Adrenal gland (tissue), 12 donors: Measurements from ENCODE around the gene RNF20. TPM values are rescaled to one million over a fixed set of nuclear protein-coding genes. Genes with fewer than 3 reads are reported as not detected.

Source experiments
- DNase-seq, 7 donors: peaks; one replicate each; pipeline ENCODE4 v3.0.0-alpha.2; 2019 to 2020
- H3K27ac ChIP-seq, 5 donors: fragments of 200-600 bp; sonication (generic) in 4 of 5; 1 replicate in 3 of 5; 2 replicates in 2 of 5; pipeline versions ENCODE4 v1.5.1 to v1.8.0; 2016 to 2020; ENCODE audit warnings: mild to moderate bottlenecking in 1 of 5
- H3K27me3 ChIP-seq: fragments of 200-600 bp; 2 replicates; pipeline ENCODE4 v1.8.0; 2021
- H3K36me3 ChIP-seq, 2 donors: fragments of 200-600 bp; replicated peaks in 1 of 2; 1 replicate in 1 of 2; 2 replicates in 1 of 2; pipeline versions ENCODE4 v1.5.1 to v1.8.0; 2018 to 2022
- H3K4me1 ChIP-seq, 2 donors: fragments of 200-600 bp; replicated peaks in 1 of 2; 1 replicate in 1 of 2; 2 replicates in 1 of 2; pipeline versions ENCODE4 v1.5.1 to v1.8.0; 2018 to 2021
- H3K4me3 ChIP-seq, 4 donors: fragments of 200-600 bp; sonication (generic) in 3 of 4; one replicate each; pipeline ENCODE4 v1.5.1; 2016 to 2018
- H3K9me3 ChIP-seq, 3 donors: fragments of 200-600 bp; sonication (generic) in 1 of 3; replicated peaks in 1 of 3; 1 replicate in 2 of 3; 2 replicates in 1 of 3; pipeline versions ENCODE4 v1.5.1 to v1.8.0; 2016 to 2021
- POLR2A ChIP-seq, 2 donors: fragments of 450-650 bp; IDR thresholded peaks; one replicate each; pipeline ENCODE4 v1.6.1; 2017; ENCODE audit warnings: antibody characterized with exemption in 2 of 2, mild to moderate bottlenecking in 2 of 2, moderate library complexity in 1 of 2
- WGBS, 4 donors: extraction: QIAGEN DNeasy Blood & Tissue Kit in 2 of 4; methylation state at CpG; one replicate each; pipeline versions ENCODE4 v1.1.5 to v1.1.7; 2013 to 2017; 5-methylcytosine and 5-hydroxymethylcytosine counted together
- intact Hi-C, 2 donors: fragments of 100-400 bp; cut with DNase I; formaldehyde crosslinking; loops; one replicate each; pipeline versions ENCODE4 v1.14.1 to v1.15.0; 2022 to 2023
- polyA plus RNA-seq, 3 donors: library from polyadenylated mRNA; stranded (reverse); fragments of 200-250 nt in 2 of 3; fragments of 350-450 nt in 1 of 3; fragmentation: Illumina TruSeq in 1 of 3; extraction: RNeasy Lipid Tissue Mini Kit (QIAGEN cat#74804) in 1 of 3; gene quantifications; one replicate each; pipeline ENCODE4 v1.2.3, GENCODE V29; 2013 to 2014
- small RNA-seq, 2 donors: library from RNA; depleted of rRNA; stranded (forward); fragments of <200 nt; gene quantifications; one replicate each; pipeline ENCODE3, GENCODE V24; 2016
- total RNA-seq, 9 donors: library from RNA; depleted of rRNA in 4 of 9; stranded (reverse); fragments of >200 nt in 4 of 9; fragments of 120-200 nt in 1 of 9; fragmentation: NEBNext Ultra II Directional in 1 of 9; extraction: Animal tissue kit (Norgen Biotek cat#: 25700) in 1 of 9; gene quantifications; one replicate each; pipeline versions ENCODE4 v1.1.0 to v1.2.4, GENCODE V29; 2013 to 2023
- TF ChIP-seq, protein P1 (sequence below), 6 experiments: fragments of 450-650 bp in 4 of 6; fragments of 200-600 bp in 2 of 6; sonication (generic) in 1 of 6; IDR thresholded peaks; 1 replicate in 5 of 6; 2 replicates in 1 of 6; pipeline versions ENCODE4 v1.5.1 to v1.8.0; 2016 to 2021; ENCODE audit warnings: antibody characterized with exemption in 6 of 6, mild to moderate bottlenecking in 2 of 6, moderate library complexity in 1 of 6
- donor health status: healthy with polysubstance abuse.
- donor health status: Bipolar disorder and iron deficiency.
- donor health status: DM: yes; HTN: yes; CAD: no.
- donor health status: DM: no; HTN: no; CAD: no.
- donor health status: DM: no; HTN: no; CAD: no.
- donor health status: DM: yes; HTN: yes; CAD: no.

RNF20 gene
- total and polyA plus RNA-seq, 12 donors, result 13.5 to 46.8 (median 27.8) TPM

DNA sequence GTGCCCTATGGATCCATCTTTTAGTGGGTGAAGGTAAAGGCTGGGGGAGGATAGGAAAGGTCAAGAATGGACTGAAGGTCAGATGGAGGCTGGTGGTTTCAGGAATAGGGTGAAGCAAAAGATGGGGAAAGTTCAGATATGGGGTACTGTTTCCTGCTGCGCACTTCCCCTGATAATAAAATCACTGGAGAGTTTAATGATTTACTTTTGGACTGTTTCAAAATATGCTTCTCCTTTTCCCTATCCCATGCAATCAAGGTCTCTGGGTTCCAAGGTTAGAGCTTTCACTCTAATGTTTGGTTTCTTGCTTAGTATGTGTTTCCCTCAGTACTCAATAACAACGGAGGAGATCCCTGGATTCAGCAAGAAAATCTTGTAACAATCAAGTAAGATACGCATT, 71.9 kb downstream of the RNF20 start:
- intact Hi-C loops, result no loop called here
- TF ChIP-seq, protein P1, sequence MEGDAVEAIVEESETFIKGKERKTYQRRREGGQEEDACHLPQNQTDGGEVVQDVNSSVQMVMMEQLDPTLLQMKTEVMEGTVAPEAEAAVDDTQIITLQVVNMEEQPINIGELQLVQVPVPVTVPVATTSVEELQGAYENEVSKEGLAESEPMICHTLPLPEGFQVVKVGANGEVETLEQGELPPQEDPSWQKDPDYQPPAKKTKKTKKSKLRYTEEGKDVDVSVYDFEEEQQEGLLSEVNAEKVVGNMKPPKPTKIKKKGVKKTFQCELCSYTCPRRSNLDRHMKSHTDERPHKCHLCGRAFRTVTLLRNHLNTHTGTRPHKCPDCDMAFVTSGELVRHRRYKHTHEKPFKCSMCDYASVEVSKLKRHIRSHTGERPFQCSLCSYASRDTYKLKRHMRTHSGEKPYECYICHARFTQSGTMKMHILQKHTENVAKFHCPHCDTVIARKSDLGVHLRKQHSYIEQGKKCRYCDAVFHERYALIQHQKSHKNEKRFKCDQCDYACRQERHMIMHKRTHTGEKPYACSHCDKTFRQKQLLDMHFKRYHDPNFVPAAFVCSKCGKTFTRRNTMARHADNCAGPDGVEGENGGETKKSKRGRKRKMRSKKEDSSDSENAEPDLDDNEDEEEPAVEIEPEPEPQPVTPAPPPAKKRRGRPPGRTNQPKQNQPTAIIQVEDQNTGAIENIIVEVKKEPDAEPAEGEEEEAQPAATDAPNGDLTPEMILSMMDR (IDR thresholded peaks at IDR 0.05), result no peak
- TF ChIP-seq POLR2A (IDR thresholded peaks at IDR 0.05), result no peak
- Histone ChIP-seq H3K36me3 (no peaks in the 10 kb centered on the region), H3K27me3 (no peaks in the 10 kb centered on the region), H3K4me3 (no peak overlapping the region), H3K9me3 (no peaks in the 10 kb centered on the region), H3K4me1 (no peaks in the 10 kb centered on the region), H3K27ac (no peak overlapping the region)
- 73 to 80% (median 77%) methylated on average over 3 of the region's 3 CpGs for WGBS, 4 donors
- DNase-seq, result no peak

Small RNA genes lying within 50 kb of the gene (small RNA-seq; reads per million reads assigned to genes)
- 0 reads per million in 2 donors for gene AL353621.1

Other genes with a start within 250 kb of the RNF20 start
- gene BAAT, start 148.8 kb upstream of the RNF20 start, total RNA-seq, result under 1 TPM in 4 of 9 donors, not detected in 5; 0.11 to 0.55 (median 0.16) TPM
- gene BAAT, start 148.8 kb upstream of the RNF20 start, polyA plus RNA-seq, result under 1 TPM; 0.07 to 0.27 (median 0.16) TPM
- gene MRPL50, start 135.2 kb upstream of the RNF20 start, total RNA-seq, result 10 to 100 TPM in 8 of 9 donors, 1 to 10 TPM in 1; 9.9 to 48.5 (median 16.1) TPM
- 10 to 100 TPM in 2 of 3 donors, 1 to 10 TPM in 1; 8.4 to 38.6 (median 11.1) TPM for gene MRPL50, start 135.2 kb upstream of the RNF20 start, polyA plus RNA-seq
- 10 to 100 TPM; 17.8 to 86.8 (median 35.2) TPM for gene ZNF189, start 135.0 kb upstream of the RNF20 start, total RNA-seq
- gene ZNF189, start 135.0 kb upstream of the RNF20 start, polyA plus RNA-seq, result 10 to 100 TPM; 24.8 to 52.4 (median 34.9) TPM
- gene ALDOB, start 98.1 kb upstream of the RNF20 start, total RNA-seq, result 1 to 10 TPM in 7 of 9 donors, under 1 TPM in 2; 0.74 to 4.8 (median 2.0) TPM
- gene ALDOB, start 98.1 kb upstream of the RNF20 start, polyA plus RNA-seq, result 1 to 10 TPM; 2.1 to 6.3 (median 4.5) TPM
- under 1 TPM in 1 of 9 donors, not detected in 8; 0.06 TPM for gene PPP3R2, start 61.1 kb downstream of the RNF20 start, total RNA-seq
- gene PPP3R2, start 61.1 kb downstream of the RNF20 start, polyA plus RNA-seq, result not detected
- under 1 TPM in 8 of 9 donors, not detected in 1; 0.04 to 0.22 (median 0.13) TPM for gene GRIN3A, start 204.8 kb downstream of the RNF20 start, total RNA-seq
- gene GRIN3A, start 204.8 kb downstream of the RNF20 start, polyA plus RNA-seq, result under 1 TPM in 2 of 3 donors, not detected in 1; under 0.01 to 0.04 TPM